ENCODE results near the gene MED16. TPM values are rescaled to one million over a fixed set of nuclear protein-coding genes. Genes with fewer than 3 reads are reported as not detected.
A peak's percentile ranks its signal among the peaks of the same experiment; 100 is the strongest.

The MED16 gene
- total RNA-seq, 4 donors from 2014 or later = 26.3 to 50.9 (median 37.2) TPM

GRCh38 chr19:876089-876488, 16.9 kb downstream of the MED16 start:
- H3K9me3 ChIP-seq = no peaks in the 10 kb centered on the region
- no peak overlapping the region for H3K4me3 ChIP-seq
- no peak for TF ChIP-seq CTCF (IDR thresholded peaks at IDR 0.05)
- no peak for TF ChIP-seq POLR2A (IDR thresholded peaks at IDR 0.05; ENCODE audit: low read depth)
- no peak for TF ChIP-seq EP300 (IDR thresholded peaks at IDR 0.05)
- TF ChIP-seq POLR2AphosphoS5 (IDR thresholded peaks at IDR 0.05) = no peak
- H3K27ac ChIP-seq (replicated peaks in 1 of 4) = no peak overlapping the region
- no peaks in the 10 kb centered on the region for H3K27me3 ChIP-seq
- peaks cover 8 to 15% (median 11%) of the 10 kb centered on the region in 4 donors for H3K4me1 ChIP-seq
- 76% methylated on average over 17 of the region's 18 CpGs for WGBS
- peaks cover 26 to 92% (median 76%) of the 10 kb centered on the region in 4 donors for H3K36me3 ChIP-seq
- DNase-seq (ENCODE audit: extremely low spot score) = no peak
- intact Hi-C loops (cut with DNase I) = no loop called here

- 88% methylated on average over 21 of the region's 28 CpGs for WGBS
- DNase-seq (ENCODE audit: extremely low spot score) = no peak
- peaks cover 10 to 20% (median 13%) of the 10 kb centered on the region in 4 donors for H3K4me1 ChIP-seq
- no peak overlapping the region for H3K27ac ChIP-seq (replicated peaks in 1 of 4)
- H3K4me3 ChIP-seq = no peak overlapping the region
- no peaks in the 10 kb centered on the region for H3K27me3 ChIP-seq
- H3K9me3 ChIP-seq = no peaks in the 10 kb centered on the region
- intact Hi-C loops (cut with DNase I) = no loop called here
- TF ChIP-seq POLR2A (IDR thresholded peaks at IDR 0.05; ENCODE audit: low read depth) = no peak
- no peak for TF ChIP-seq EP300 (IDR thresholded peaks at IDR 0.05)
- TF ChIP-seq POLR2AphosphoS5 (IDR thresholded peaks at IDR 0.05) = no peak
- no peak for TF ChIP-seq CTCF (IDR thresholded peaks at IDR 0.05)
- H3K36me3 ChIP-seq = peaks cover 20 to 92% (median 75%) of the 10 kb centered on the region in 4 donors
Observed at GRCh38 chr19:875265-875879, 17.6 kb downstream of the MED16 start.

GRCh38 chr19:873561-874041, 19.4 kb downstream of the MED16 start:
- Histone ChIP-seq H3K27ac (replicated peaks in 1 of 4) (no peak overlapping the region), H3K36me3 (peaks cover 11 to 92% (median 75%) of the 10 kb centered on the region in 4 donors)
- intact Hi-C loops (cut with DNase I) = no loop called here

GRCh38 chr19:873084-873483, 19.9 kb downstream of the MED16 start:
- 93% methylated on average over 11 of the region's 13 CpGs for WGBS
- Histone ChIP-seq H3K4me1 (peaks cover 16 to 36% (median 34%) of the 10 kb centered on the region in 4 donors), H3K27me3 (no peaks in the 10 kb centered on the region), H3K4me3 (no peak overlapping the region), H3K9me3 (no peaks in the 10 kb centered on the region), H3K27ac (replicated peaks in 1 of 4) (peak overlapping the region in 1 of 4 donors; percentile 73), H3K36me3 (peaks cover 11 to 93% (median 78%) of the 10 kb centered on the region in 4 donors)
- no peak for TF ChIP-seq POLR2AphosphoS5 (IDR thresholded peaks at IDR 0.05)
- TF ChIP-seq EP300 (IDR thresholded peaks at IDR 0.05) = no peak
- no peak for TF ChIP-seq CTCF (IDR thresholded peaks at IDR 0.05)
- no peak for TF ChIP-seq POLR2A (IDR thresholded peaks at IDR 0.05; ENCODE audit: low read depth)
- intact Hi-C loops (cut with DNase I) = no loop called here
- no peak for DNase-seq (ENCODE audit: extremely low spot score)

More at GRCh38 chr19:873561-874041, 19.4 kb downstream of the MED16 start:
- H3K27me3 ChIP-seq = no peaks in the 10 kb centered on the region
- 100% methylated on average over 6 of the region's 22 CpGs for WGBS
- TF ChIP-seq POLR2AphosphoS5 (IDR thresholded peaks at IDR 0.05) = no peak
- TF ChIP-seq EP300 (IDR thresholded peaks at IDR 0.05) = no peak
- no peak for TF ChIP-seq CTCF (IDR thresholded peaks at IDR 0.05)
- no peak for TF ChIP-seq POLR2A (IDR thresholded peaks at IDR 0.05; ENCODE audit: low read depth)
- H3K9me3 ChIP-seq = no peaks in the 10 kb centered on the region
- no peak overlapping the region for H3K4me3 ChIP-seq
- peaks cover 16 to 35% (median 29%) of the 10 kb centered on the region in 4 donors for H3K4me1 ChIP-seq
- no peak for DNase-seq (ENCODE audit: extremely low spot score)
